Measurements from ENCODE around the gene HRH1.

Gene HRH1

GRCh38 chr3:11152301-11152700 is 2.0 kb upstream of the HRH1 start:
- H3K4me3 ChIP-seq (ENCODE audit: control insufficient read depth, low read depth, low read length), result no peak overlapping the region
- no peak for DNase-seq (ENCODE audit: low read depth)
- no peak for TF ChIP-seq CTCF (IDR thresholded peaks at IDR 0.05; ENCODE audit: control insufficient read depth, insufficient read depth, low read depth, low read length, missing control alignments)

- H3K4me3 ChIP-seq (ENCODE audit: control insufficient read depth, low read depth, low read length), result peak overlapping the region; percentile 75
- DNase-seq (ENCODE audit: low read depth), result no peak
Observed at GRCh38 chr3:11154953-11155325, 646 bp downstream of the HRH1 start.

GRCh38 chr3:11155341-11156025 is 1.2 kb downstream of the HRH1 start:
- TF ChIP-seq CTCF (IDR thresholded peaks at IDR 0.05; ENCODE audit: control insufficient read depth, insufficient read depth, low read depth, low read length, missing control alignments), result peak; percentile 99
- H3K4me3 ChIP-seq (ENCODE audit: control insufficient read depth, low read depth, low read length), result peak overlapping the region; percentile 75

More at GRCh38 chr3:11154953-11155325, 646 bp downstream of the HRH1 start:
- no peak for TF ChIP-seq CTCF (IDR thresholded peaks at IDR 0.05; ENCODE audit: control insufficient read depth, insufficient read depth, low read depth, low read length, missing control alignments)

GRCh38 chr3:11156026-11156410 is 1.7 kb downstream of the HRH1 start:
- no peak for TF ChIP-seq CTCF (IDR thresholded peaks at IDR 0.05; ENCODE audit: control insufficient read depth, insufficient read depth, low read depth, low read length, missing control alignments)
- H3K4me3 ChIP-seq (ENCODE audit: control insufficient read depth, low read depth, low read length), result peak overlapping the region; percentile 28; the same call in 1 of the 2 replicates
- DNase-seq (ENCODE audit: low read depth), result no peak

More at GRCh38 chr3:11155341-11156025, 1.2 kb downstream of the HRH1 start:
- DNase-seq (ENCODE audit: low read depth), result peak; percentile 63

- DNase-seq (ENCODE audit: low read depth), result no peak
- no peak overlapping the region for H3K4me3 ChIP-seq (ENCODE audit: control insufficient read depth, low read depth, low read length)
- TF ChIP-seq CTCF (IDR thresholded peaks at IDR 0.05; ENCODE audit: control insufficient read depth, insufficient read depth, low read depth, low read length, missing control alignments), result no peak
Observed at GRCh38 chr3:11157421-11157820, 3.1 kb downstream of the HRH1 start.

- H3K4me3 ChIP-seq (ENCODE audit: control insufficient read depth, low read depth, low read length), result no peak overlapping the region
- DNase-seq (ENCODE audit: low read depth), result peak; percentile 56
- TF ChIP-seq CTCF (IDR thresholded peaks at IDR 0.05; ENCODE audit: control insufficient read depth, insufficient read depth, low read depth, low read length, missing control alignments), result peak; percentile 19
Observed at GRCh38 chr3:11159421-11159904, 5.2 kb downstream of the HRH1 start.
